Measurements from ENCODE around the gene GPR78.
"Not testable (repeated sequence)": the region's sequence is repeated elsewhere in the genome, so short reads cannot be mapped to it uniquely, and the experiment has no call there.

GPR78 gene

DNA sequence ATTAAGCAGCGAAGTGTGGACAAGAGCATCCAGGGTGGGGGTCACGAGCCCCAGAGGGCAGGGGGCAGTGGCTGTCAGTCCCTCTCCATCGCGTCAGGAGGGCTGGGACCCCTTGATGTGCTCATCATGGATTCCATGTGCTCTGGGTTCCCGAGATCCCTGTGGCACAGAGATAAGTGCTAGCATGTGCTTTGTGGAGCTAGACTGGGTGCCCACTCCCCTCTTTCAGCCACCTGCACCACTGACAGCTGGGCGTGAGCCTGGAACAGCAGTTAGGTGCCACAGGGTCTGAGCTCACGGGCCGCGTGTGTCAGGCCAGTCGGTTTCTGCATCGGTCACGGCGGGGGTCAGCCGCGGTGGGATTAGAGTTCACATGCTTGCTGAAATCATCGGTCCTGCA is 36.6 kb downstream of the GPR78 start:
- no peak for DNase-seq (ENCODE audit: low read depth in 2 of 2)

DNA sequence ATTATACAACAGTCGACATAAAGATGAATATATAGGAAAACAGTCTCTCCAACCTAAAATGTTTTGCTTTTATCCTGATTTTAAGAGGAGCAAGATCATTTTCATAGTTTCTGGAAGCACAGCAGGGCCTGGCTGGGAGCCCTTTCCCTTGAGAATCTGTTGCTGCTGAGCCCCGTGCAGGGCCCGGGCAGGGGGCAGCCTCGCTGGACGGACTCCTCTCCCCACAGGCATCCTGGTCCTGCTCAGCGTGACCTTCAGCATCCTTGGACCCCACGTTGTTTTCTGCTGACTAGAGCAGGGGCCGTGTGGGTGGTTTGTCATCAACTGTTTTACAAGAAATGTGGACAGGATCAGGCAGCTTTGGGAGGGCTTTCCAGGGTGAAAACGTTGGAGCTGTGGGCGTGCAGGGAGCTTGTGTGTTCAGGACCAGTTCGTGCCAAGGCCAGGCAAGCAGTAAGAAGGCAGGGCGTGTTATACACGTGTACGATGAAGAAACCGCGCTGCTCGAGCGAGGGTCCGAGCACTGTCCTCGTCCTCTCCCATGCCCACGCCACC is 37.4 kb downstream of the GPR78 start:
- no peak for DNase-seq (ENCODE audit: low read depth in 2 of 2)

DNA sequence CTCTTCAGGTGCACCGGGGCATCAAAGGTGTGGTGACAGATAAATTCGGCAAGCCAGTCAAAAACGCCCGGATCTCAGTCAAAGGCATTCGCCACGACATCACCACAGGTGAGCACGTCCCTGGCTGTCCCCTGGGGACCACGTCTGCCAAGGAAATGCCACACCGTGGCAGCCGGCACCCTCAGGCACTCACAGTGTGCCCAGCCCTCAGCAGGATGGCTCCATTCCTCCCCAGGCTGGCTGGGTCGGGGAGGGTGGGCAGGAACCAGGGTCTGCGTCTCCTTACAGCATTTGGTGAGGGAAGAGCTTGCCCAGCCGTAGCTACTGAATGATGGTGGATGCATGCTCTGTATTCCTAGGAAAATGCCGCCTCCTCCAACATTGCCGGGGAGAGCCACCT is 38.2 kb downstream of the GPR78 start:
- no peak for DNase-seq (ENCODE audit: low read depth in 2 of 2)

DNA sequence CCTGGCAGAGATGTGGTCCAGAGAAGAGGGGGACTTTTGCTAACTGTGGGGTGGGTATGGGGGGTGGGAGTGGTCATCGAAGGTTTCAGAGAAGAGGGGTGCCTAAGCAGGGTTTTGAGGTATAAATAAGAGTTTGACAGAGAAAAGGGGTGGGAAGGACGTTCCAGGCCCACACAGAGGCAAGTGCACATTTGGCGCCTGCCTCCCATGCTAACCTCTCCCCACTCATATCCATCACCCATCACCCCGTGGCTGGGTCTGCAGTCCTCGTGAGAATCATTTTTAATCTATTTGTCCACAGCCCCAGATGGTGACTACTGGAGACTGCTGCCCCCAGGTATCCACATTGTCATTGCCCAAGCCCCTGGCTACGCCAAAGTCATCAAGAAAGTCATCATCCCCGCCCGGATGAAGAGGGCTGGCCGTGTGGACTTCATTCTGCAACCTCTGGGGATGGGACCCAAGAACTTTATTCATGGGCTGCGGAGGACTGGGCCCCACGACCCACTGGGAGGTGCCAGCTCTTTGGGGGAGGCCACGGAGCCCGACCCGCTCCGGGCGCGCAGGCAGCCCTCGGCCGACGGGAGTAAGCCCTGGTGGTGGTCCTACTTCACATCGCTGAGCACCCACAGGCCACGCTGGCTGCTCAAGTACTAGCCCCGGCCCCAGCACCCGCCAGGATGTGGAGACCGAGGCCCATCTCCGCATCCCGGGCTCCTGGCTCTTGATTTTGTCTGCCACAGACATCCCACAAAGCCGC is 38.9 kb downstream of the GPR78 start:
- DNase-seq (ENCODE audit: low read depth in 2 of 2), result no peak

DNA sequence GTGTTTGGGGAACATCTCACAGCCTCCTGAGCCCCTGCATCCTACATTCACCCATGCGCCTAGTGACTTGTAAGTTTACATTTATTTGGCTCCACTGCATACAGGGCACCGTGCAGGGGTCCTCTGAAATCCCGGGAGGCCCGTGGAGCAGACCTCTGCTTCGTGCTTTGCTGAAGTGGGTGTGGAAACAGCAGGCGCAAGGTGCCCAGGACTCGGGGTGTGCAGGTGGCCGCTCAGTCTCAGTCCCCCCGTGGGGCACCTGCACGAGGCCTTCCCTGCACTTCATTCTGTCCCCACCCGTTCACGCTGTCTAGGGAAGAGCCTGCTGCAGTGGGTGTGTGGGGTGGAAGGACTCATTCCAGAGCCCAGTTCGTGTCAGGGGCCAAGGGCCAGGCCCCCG is 40.9 kb downstream of the GPR78 start:
- not testable (repeated sequence) for DNase-seq (ENCODE audit: low read depth in 2 of 2)

DNA sequence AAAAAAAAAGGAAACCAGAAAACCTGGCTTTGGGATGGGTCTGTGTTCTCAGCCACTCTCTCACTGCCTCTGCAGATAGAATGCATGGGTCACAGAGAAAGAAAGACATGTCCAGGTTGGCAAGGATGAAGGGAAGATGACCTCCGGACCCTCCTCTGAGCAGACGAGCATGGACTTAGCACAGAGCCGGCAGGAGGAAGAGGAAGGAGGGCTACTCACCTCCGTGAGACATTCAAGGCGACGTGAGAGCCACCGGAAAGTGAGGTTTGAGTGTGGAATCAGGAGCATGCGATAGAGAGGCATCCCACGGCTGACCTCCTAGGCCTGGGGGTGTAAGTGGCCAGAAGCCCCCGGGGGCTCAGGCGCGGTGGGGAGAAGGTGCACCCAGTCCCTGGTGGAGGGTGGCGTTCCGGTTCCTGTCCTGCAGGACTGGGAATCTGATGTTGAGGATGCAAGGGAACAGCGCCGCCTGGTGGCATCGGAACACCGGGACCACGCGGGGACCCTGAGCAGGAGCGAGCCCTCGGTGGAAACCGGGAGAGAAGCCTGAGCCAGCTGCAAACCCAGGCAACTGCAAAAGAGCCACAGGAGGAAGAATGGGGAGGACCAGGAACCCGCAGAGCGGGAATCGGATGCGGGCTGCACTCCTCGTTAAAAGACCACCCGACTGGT is 44.5 kb downstream of the GPR78 start:
- not testable (repeated sequence) for DNase-seq (ENCODE audit: low read depth in 2 of 2)

DNA sequence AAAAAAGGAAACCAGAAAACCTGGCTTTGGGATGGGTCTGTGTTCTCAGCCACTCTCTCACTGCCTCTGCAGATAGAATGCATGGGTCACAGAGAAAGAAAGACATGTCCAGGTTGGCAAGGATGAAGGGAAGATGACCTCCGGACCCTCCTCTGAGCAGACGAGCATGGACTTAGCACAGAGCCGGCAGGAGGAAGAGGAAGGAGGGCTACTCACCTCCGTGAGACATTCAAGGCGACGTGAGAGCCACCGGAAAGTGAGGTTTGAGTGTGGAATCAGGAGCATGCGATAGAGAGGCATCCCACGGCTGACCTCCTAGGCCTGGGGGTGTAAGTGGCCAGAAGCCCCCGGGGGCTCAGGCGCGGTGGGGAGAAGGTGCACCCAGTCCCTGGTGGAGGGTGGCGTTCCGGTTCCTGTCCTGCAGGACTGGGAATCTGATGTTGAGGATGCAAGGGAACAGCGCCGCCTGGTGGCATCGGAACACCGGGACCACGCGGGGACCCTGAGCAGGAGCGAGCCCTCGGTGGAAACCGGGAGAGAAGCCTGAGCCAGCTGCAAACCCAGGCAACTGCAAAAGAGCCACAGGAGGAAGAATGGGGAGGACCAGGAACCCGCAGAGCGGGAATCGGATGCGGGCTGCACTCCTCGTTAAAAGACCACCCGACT is 50.2 kb downstream of the GPR78 start:
- DNase-seq (ENCODE audit: low read depth in 2 of 2), result not testable (repeated sequence)

DNA sequence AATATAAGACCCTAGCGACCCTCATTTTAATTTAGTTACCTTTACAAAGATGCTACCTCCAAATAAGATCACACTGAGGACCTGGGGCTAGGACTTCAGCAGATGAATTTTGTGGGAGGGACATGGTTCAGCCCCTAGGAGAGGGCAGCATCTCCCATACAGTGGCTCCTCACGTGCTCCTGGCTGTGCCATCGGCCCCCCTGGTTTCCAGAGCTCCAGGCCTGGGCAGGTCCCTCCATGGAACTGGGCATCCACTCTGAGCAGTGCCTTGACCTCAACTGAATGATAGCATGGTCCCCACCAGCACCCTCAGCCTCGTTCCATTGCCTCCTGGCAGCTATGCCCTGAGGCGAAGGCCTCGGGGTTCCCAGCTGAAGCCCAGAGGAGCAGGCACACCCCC is 51.7 kb downstream of the GPR78 start:
- not testable (repeated sequence) for DNase-seq (ENCODE audit: low read depth in 2 of 2)

DNA sequence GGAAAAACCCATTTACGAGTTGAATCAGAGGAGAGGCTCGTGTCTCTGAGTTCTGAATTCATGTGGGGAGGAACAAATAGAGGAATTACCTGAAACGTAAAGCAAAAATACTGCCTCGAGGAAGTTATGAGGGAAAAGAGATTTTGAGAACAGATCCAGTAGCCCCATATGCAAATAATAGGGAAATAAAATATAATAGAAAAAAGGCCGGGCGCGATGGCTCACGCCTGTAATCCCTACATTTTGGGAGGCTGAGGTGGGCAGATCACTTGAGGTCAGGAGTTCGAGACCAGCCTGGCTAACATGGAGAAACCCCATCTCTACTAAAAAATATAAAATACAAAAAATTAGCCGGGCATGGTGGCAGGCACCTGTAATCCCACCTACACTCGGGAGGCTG is 54.6 kb downstream of the GPR78 start:
- not testable (repeated sequence) for DNase-seq (ENCODE audit: low read depth in 2 of 2)

DNA sequence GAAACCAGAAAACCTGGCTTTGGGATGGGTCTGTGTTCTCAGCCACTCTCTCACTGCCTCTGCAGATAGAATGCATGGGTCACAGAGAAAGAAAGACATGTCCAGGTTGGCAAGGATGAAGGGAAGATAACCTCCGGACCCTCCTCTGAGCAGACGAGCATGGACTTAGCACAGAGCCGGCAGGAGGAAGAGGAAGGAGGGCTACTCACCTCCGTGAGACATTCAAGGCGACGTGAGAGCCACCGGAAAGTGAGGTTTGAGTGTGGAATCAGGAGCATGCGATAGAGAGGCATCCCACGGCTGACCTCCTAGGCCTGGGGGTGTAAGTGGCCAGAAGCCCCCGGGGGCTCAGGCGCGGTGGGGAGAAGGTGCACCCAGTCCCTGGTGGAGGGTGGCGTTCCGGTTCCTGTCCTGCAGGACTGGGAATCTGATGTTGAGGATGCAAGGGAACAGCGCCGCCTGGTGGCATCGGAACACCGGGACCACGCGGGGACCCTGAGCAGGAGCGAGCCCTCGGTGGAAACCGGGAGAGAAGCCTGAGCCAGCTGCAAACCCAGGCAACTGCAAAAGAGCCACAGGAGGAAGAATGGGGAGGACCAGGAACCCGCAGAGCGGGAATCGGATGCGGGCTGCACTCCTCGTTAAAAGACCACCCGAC is 55.8 kb downstream of the GPR78 start:
- DNase-seq (ENCODE audit: low read depth in 2 of 2), result not testable (repeated sequence)

All from stimulated activated CD4-positive, alpha-beta T cell treated with anti-CD3 and anti-CD28 coated beads, Interleukin-1b, Interleukin-23, amount 100 ng/mL, for 4 hours (primary cell).